ENCODE measurements around the gene MAN2B1. TPM values are rescaled to one million over a fixed set of nuclear protein-coding genes. Genes with fewer than 3 reads are reported as not detected.

The MAN2B1 gene
- total and polyA plus RNA-seq, 2 donors (not counting 1 experiment from before 2014, with no cell fraction given): 30.7 to 36.0 TPM

DNA sequence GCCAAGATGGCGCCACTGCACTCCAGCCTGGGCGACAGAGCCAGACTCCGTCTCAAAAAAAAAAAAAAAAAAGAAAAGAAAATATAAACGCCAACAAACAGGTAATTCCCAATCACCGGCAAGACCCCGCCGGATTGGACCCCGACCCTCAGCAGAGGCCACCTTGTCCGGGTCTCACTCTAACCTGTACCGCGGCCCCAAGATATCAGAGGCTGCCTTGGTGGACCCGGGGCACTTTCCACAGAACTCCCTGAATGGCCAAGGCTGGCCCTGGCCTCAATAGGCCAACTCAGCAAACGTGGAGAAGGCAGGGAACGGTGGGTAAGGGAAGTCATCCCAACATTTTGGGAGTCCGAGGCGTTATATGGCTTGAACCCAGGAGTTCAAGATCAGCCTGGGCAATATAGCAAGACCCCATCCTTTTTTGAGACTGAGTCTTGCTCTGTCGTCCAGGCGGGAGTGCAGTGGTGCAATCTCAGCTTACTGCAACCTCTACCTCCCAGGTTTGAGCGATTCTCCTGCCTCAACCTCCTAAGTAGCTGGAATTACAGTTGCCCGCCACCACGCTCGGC is 27.8 kb downstream of the MAN2B1 start:
- Histone ChIP-seq H3K4me2 (ENCODE audit: extremely low read depth, insufficient read depth, low read length) (no peak overlapping the region), H2AFZ (ENCODE audit: low read length) (no peak overlapping the region), H3K4me1 (ENCODE audit: control insufficient read depth, extremely low read depth, insufficient read depth, low read length) (no peaks in the 10 kb centered on the region), H3K4me3 (replicated peaks in 1 of 4; ENCODE audit: control extremely low read depth in 1 of 4, insufficient read depth in 1 of 4, low read depth in 3 of 4, low read length in 4 of 4) (no peak overlapping the region), H3K9ac (ENCODE audit: insufficient read depth, low read length) (no peak overlapping the region), H3K79me2 (ENCODE audit: control insufficient read depth, insufficient read depth, low read length) (no peaks in the 10 kb centered on the region), H3K27ac (ENCODE audit: insufficient read depth, low read length) (no peak overlapping the region), H3K36me3 (ENCODE audit: control insufficient read depth, insufficient read depth, low read length) (no peaks in the 10 kb centered on the region), H3K27me3 (ENCODE audit: control insufficient read depth, insufficient read depth, low read length) (no peaks in the 10 kb centered on the region), H4K20me1 (ENCODE audit: control insufficient read depth, extremely low read depth, insufficient read depth, low read length) (no peaks in the 10 kb centered on the region), H3K9me3 (ENCODE audit: control insufficient read depth, insufficient read depth, low read depth, low read length) (no peaks in the 10 kb centered on the region)
- TF ChIP-seq, protein P1, sequence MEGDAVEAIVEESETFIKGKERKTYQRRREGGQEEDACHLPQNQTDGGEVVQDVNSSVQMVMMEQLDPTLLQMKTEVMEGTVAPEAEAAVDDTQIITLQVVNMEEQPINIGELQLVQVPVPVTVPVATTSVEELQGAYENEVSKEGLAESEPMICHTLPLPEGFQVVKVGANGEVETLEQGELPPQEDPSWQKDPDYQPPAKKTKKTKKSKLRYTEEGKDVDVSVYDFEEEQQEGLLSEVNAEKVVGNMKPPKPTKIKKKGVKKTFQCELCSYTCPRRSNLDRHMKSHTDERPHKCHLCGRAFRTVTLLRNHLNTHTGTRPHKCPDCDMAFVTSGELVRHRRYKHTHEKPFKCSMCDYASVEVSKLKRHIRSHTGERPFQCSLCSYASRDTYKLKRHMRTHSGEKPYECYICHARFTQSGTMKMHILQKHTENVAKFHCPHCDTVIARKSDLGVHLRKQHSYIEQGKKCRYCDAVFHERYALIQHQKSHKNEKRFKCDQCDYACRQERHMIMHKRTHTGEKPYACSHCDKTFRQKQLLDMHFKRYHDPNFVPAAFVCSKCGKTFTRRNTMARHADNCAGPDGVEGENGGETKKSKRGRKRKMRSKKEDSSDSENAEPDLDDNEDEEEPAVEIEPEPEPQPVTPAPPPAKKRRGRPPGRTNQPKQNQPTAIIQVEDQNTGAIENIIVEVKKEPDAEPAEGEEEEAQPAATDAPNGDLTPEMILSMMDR (conservative IDR thresholded peaks at IDR 0.05 in 1 of 2, IDR thresholded peaks at IDR 0.05 in 1 of 2; ENCODE audit: low read depth in 1 of 2, low read length in 2 of 2): no peak
- DNase-seq (ENCODE audit: low read depth in 2 of 2): no peak

DNA sequence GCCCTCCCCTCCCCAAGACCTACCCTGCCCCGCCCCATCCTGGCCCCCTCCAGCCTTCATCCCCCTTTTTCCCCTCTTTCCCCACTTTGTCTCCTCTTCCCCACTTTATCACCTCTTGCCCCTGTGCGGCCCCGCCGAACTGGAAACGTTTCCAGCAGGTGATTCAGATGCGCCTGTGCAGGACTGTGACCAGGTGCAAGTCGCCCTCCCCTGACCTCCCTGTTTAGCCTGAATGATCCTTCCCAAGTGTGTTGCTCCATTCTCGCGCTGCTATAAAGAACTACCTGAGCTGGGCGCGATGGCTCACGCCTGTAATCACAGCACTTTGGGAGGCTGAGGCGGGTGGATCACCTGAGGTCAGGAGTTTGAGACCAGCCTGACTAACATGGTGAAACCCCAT is 29.9 kb downstream of the MAN2B1 start:
- H4K20me1 ChIP-seq (ENCODE audit: control insufficient read depth, extremely low read depth, insufficient read depth, low read length): no peaks in the 10 kb centered on the region
- TF ChIP-seq, protein P1 (conservative IDR thresholded peaks at IDR 0.05 in 1 of 2, IDR thresholded peaks at IDR 0.05 in 1 of 2; ENCODE audit: low read depth in 1 of 2, low read length in 2 of 2): no peak
- no peak for TF ChIP-seq EZH2 (IDR thresholded peaks at IDR 0.05; ENCODE audit: low read length, missing control alignments)
- no peaks in the 10 kb centered on the region for H3K36me3 ChIP-seq (ENCODE audit: control insufficient read depth, insufficient read depth, low read length)
- no peaks in the 10 kb centered on the region for H3K79me2 ChIP-seq (ENCODE audit: control insufficient read depth, insufficient read depth, low read length)
- H3K9me3 ChIP-seq (ENCODE audit: control insufficient read depth, insufficient read depth, low read depth, low read length): no peaks in the 10 kb centered on the region
- H3K27me3 ChIP-seq (ENCODE audit: control insufficient read depth, insufficient read depth, low read length): no peaks in the 10 kb centered on the region
- H3K4me2 ChIP-seq (ENCODE audit: extremely low read depth, insufficient read depth, low read length): no peak overlapping the region
- no peak for DNase-seq (ENCODE audit: low read depth in 2 of 2)
- no peak overlapping the region for H3K4me3 ChIP-seq (replicated peaks in 1 of 4; ENCODE audit: control extremely low read depth in 1 of 4, insufficient read depth in 1 of 4, low read depth in 3 of 4, low read length in 4 of 4)
- H2AFZ ChIP-seq (ENCODE audit: low read length): no peak overlapping the region
- H3K4me1 ChIP-seq (ENCODE audit: control insufficient read depth, extremely low read depth, insufficient read depth, low read length): no peaks in the 10 kb centered on the region
- H3K9ac ChIP-seq (ENCODE audit: insufficient read depth, low read length): no peak overlapping the region
- H3K27ac ChIP-seq (ENCODE audit: insufficient read depth, low read length): no peak overlapping the region

DNA sequence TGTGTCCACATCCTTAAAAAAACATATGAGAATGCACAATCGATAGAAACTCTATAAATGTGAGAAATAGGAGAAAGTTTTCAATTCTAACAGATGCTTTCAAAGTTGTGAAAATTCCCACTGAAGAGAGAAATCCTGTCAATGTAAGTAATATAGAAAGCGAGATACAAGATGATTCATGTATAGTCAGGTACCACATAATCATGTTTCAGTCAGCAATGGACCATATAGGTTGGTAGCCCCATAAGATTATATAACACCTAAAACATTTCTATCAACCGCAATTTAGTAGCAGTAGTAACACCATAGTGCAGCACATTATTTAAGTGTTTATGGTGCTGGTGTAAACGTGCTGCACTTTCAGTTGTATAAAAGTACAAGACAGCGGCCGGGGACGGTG is 37.3 kb downstream of the MAN2B1 start:
- peaks cover 6% of the 10 kb centered on the region for H3K9me3 ChIP-seq (ENCODE audit: control insufficient read depth, insufficient read depth, low read depth, low read length)
- no peak overlapping the region for H3K4me3 ChIP-seq (replicated peaks in 1 of 4; ENCODE audit: control extremely low read depth in 1 of 4, insufficient read depth in 1 of 4, low read depth in 3 of 4, low read length in 4 of 4)
- peaks cover 13% of the 10 kb centered on the region for H3K36me3 ChIP-seq (ENCODE audit: control insufficient read depth, insufficient read depth, low read length)

More for the DNA sequence above, 37.3 kb downstream of the MAN2B1 start:
- no peak overlapping the region for H2AFZ ChIP-seq (ENCODE audit: low read length)
- no peak overlapping the region for H3K9ac ChIP-seq (ENCODE audit: insufficient read depth, low read length)
- no peak for DNase-seq (ENCODE audit: low read depth in 2 of 2)
- no peaks in the 10 kb centered on the region for H3K27me3 ChIP-seq (ENCODE audit: control insufficient read depth, insufficient read depth, low read length)
- TF ChIP-seq, protein P1 (conservative IDR thresholded peaks at IDR 0.05 in 1 of 2, IDR thresholded peaks at IDR 0.05 in 1 of 2; ENCODE audit: low read depth in 1 of 2, low read length in 2 of 2): no peak
- no peak for TF ChIP-seq EZH2 (IDR thresholded peaks at IDR 0.05; ENCODE audit: low read length, missing control alignments)
- no peaks in the 10 kb centered on the region for H3K79me2 ChIP-seq (ENCODE audit: control insufficient read depth, insufficient read depth, low read length)
- no peaks in the 10 kb centered on the region for H3K4me1 ChIP-seq (ENCODE audit: control insufficient read depth, extremely low read depth, insufficient read depth, low read length)
- no peaks in the 10 kb centered on the region for H4K20me1 ChIP-seq (ENCODE audit: control insufficient read depth, extremely low read depth, insufficient read depth, low read length)
- H3K27ac ChIP-seq (ENCODE audit: insufficient read depth, low read length): no peak overlapping the region
- H3K4me2 ChIP-seq (ENCODE audit: extremely low read depth, insufficient read depth, low read length): no peak overlapping the region

Data from fibroblast of lung (primary cell).